ENCODE results near the gene SEMA3A.

Gene SEMA3A

GRCh38 chr7:84009051-84009450, 185.5 kb downstream of the SEMA3A start:
- DNase-seq (ENCODE audit: low read depth): no peak

- no peak for DNase-seq (ENCODE audit: low read depth)
Observed at GRCh38 chr7:84003191-84003590, 191.4 kb downstream of the SEMA3A start.

GRCh38 chr7:84002348-84002747, 192.2 kb downstream of the SEMA3A start:
- no peak for DNase-seq (ENCODE audit: low read depth)

GRCh38 chr7:83996879-83997278, 197.7 kb downstream of the SEMA3A start:
- no peak for DNase-seq (ENCODE audit: low read depth)

- DNase-seq (ENCODE audit: low read depth): no peak
Observed at GRCh38 chr7:83987764-83988163, 206.8 kb downstream of the SEMA3A start.

- DNase-seq (ENCODE audit: low read depth): no peak
Observed at GRCh38 chr7:83985821-83986220, 208.8 kb downstream of the SEMA3A start.

- no peak for DNase-seq (ENCODE audit: low read depth)
Observed at GRCh38 chr7:83984591-83984990, 210.0 kb downstream of the SEMA3A start.

GRCh38 chr7:83984076-83984475, 210.5 kb downstream of the SEMA3A start:
- DNase-seq (ENCODE audit: low read depth): no peak

- no peak for DNase-seq (ENCODE audit: low read depth)
Observed at GRCh38 chr7:83983606-83984005, 211.0 kb downstream of the SEMA3A start.

- no peak for DNase-seq (ENCODE audit: low read depth)
Observed at GRCh38 chr7:83976302-83976701, 218.3 kb downstream of the SEMA3A start.

- no peak for DNase-seq (ENCODE audit: low read depth)
Observed at GRCh38 chr7:83970081-83970480, 224.5 kb downstream of the SEMA3A start.

GRCh38 chr7:83964318-83964717, 230.3 kb downstream of the SEMA3A start:
- DNase-seq (ENCODE audit: low read depth): no peak

- no peak for DNase-seq (ENCODE audit: low read depth)
Observed at GRCh38 chr7:83957333-83957732, 237.3 kb downstream of the SEMA3A start.

- DNase-seq (ENCODE audit: low read depth): no peak
Observed at GRCh38 chr7:83956104-83956503, 238.5 kb downstream of the SEMA3A start.

- no peak for DNase-seq (ENCODE audit: low read depth)
Observed at GRCh38 chr7:83952236-83952635, 242.4 kb downstream of the SEMA3A start.

GRCh38 chr7:83947260-83947659, 247.3 kb downstream of the SEMA3A start:
- no peak for DNase-seq (ENCODE audit: low read depth)

- no peak for DNase-seq (ENCODE audit: low read depth)
Observed at GRCh38 chr7:83946801-83947200, 247.8 kb downstream of the SEMA3A start.

GRCh38 chr7:83941300-83941699, 253.3 kb downstream of the SEMA3A start:
- no peak for DNase-seq (ENCODE audit: low read depth)

GRCh38 chr7:83937930-83938329, 256.7 kb downstream of the SEMA3A start:
- DNase-seq (ENCODE audit: low read depth): no peak

- no peak for DNase-seq (ENCODE audit: low read depth)
Observed at GRCh38 chr7:83936056-83936708, 258.4 kb downstream of the SEMA3A start.

GRCh38 chr7:83934118-83934734, 260.4 kb downstream of the SEMA3A start:
- no peak for DNase-seq (ENCODE audit: low read depth)

GRCh38 chr7:83931968-83932367, 262.6 kb downstream of the SEMA3A start:
- no peak for DNase-seq (ENCODE audit: low read depth)

GRCh38 chr7:83930262-83930661, 264.3 kb downstream of the SEMA3A start:
- no peak for DNase-seq (ENCODE audit: low read depth)

GRCh38 chr7:83925860-83926259, 268.7 kb downstream of the SEMA3A start:
- DNase-seq (ENCODE audit: low read depth): no peak
